GM21526 (cell line): ENCODE measurements around the gene BMPR1B.

Source experiments
- ATAC-seq: cut with Tn5 transposase; IDR thresholded peaks from one replicate; pipeline ENCODE4 v1.9.1; 2021; ENCODE audit warnings: moderate library complexity; ENCODE audit not compliant: unreplicated experiment, low FRiP score

BMPR1B gene

GRCh38 chr4:94762326-94762725, 4.6 kb downstream of the BMPR1B start:
- no peak for ATAC-seq

GRCh38 chr4:94763005-94763404, 5.2 kb downstream of the BMPR1B start:
- ATAC-seq: no peak

- ATAC-seq: no peak
Measured at GRCh38 chr4:94763500-94763899, 5.7 kb downstream of the BMPR1B start.

GRCh38 chr4:94764069-94764468, 6.3 kb downstream of the BMPR1B start:
- no peak for ATAC-seq

- no peak for ATAC-seq
Measured at GRCh38 chr4:94765174-94765573, 7.4 kb downstream of the BMPR1B start.

GRCh38 chr4:94765648-94766047, 7.9 kb downstream of the BMPR1B start:
- ATAC-seq: no peak

- no peak for ATAC-seq
Measured at GRCh38 chr4:94766856-94767255, 9.1 kb downstream of the BMPR1B start.

GRCh38 chr4:94767446-94767845, 9.7 kb downstream of the BMPR1B start:
- ATAC-seq: no peak

- ATAC-seq: no peak
Measured at GRCh38 chr4:94782707-94783106, 25.0 kb downstream of the BMPR1B start.

- ATAC-seq: no peak
Measured at GRCh38 chr4:94791701-94792100, 33.9 kb downstream of the BMPR1B start.

GRCh38 chr4:94798808-94799207, 41.1 kb downstream of the BMPR1B start:
- ATAC-seq: no peak

- no peak for ATAC-seq
Measured at GRCh38 chr4:94801016-94801415, 43.3 kb downstream of the BMPR1B start.

- ATAC-seq: no peak
Measured at GRCh38 chr4:94802091-94802490, 44.3 kb downstream of the BMPR1B start.

- no peak for ATAC-seq
Measured at GRCh38 chr4:94803181-94803580, 45.4 kb downstream of the BMPR1B start.

- ATAC-seq: no peak
Measured at GRCh38 chr4:94804650-94805049, 46.9 kb downstream of the BMPR1B start.

- no peak for ATAC-seq
Measured at GRCh38 chr4:94806376-94806775, 48.6 kb downstream of the BMPR1B start.

- no peak for ATAC-seq
Measured at GRCh38 chr4:94811643-94812042, 53.9 kb downstream of the BMPR1B start.

- no peak for ATAC-seq
Measured at GRCh38 chr4:94813221-94813620, 55.5 kb downstream of the BMPR1B start.

- ATAC-seq: no peak
Measured at GRCh38 chr4:94814237-94814636, 56.5 kb downstream of the BMPR1B start.

- ATAC-seq: no peak
Measured at GRCh38 chr4:94819371-94820168, 61.8 kb downstream of the BMPR1B start.

- ATAC-seq: no peak
Measured at GRCh38 chr4:94826206-94826605, 68.5 kb downstream of the BMPR1B start.

- ATAC-seq: no peak
Measured at GRCh38 chr4:94827481-94828110, 69.8 kb downstream of the BMPR1B start.
